AG09319 (cell line): ENCODE measurements around the gene STK17A.
"Not testable (repeated sequence)": the region's sequence is repeated elsewhere in the genome, so short reads cannot be mapped to it uniquely, and the experiment has no call there.

Source experiments
- DNase-seq: peaks from one replicate; pipeline ENCODE4 v3.0.0-alpha.2; 2010; ENCODE audit warnings: low read depth; ENCODE audit errors: extremely low read depth
- CTCF ChIP-seq: IDR thresholded peaks from 2 replicates; pipeline ENCODE4 v1.5.1; 2011; ENCODE audit warnings: low read depth, mild to moderate bottlenecking, inconsistent platforms, low read length, moderate library complexity

STK17A gene

DNA sequence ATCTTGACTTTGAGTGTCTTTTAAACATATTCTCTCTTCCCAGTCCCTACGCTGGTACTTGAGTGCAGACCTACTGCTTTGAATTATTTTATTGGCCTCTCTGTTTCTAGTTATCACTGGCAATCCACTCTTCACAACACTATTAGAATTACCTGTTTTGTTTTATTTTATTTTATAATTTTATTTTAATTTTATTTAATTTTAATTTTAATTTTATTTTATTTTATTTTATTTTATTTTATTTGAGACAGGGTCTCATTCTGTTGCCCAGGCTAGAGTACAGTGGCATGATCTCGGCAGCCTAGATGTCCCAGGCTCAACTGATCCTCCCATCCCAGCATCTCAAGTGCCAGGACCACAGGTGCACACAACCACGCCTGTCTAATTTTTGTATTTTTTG is 6.8 kb downstream of the STK17A start:
- DNase-seq: no peak
- TF ChIP-seq CTCF: no peak

DNA sequence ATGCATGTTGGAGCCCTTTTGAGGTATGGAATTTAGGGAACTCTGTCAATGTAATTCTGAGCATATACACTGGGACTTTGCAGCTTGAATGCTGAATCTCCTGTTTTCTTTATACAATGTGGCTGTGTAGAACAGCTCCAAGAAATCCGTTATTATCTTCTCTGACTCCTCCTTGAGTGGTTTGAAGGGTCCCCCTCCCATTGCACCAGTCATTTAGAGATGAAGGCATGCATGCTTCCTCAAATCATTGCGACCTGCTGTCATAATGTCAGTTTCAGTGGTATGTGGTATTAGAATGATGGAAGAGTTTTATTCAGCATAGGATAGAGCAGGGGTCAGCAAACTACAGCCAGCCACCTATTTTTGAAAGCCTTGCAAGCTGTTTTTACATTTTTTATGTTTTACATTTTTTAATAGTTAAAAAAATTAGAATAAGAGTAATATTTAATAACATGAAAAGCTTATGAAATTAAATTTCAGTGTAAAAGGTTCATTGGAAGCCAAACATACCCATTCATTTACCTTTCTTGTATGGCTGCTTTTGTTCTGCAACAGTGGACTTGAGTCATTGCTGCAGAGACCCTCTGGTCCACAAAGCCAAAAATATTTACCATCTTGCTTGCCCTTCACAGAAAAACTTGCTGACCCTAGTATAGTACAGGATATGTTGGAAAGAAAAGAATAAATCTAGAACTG is 8.1 kb downstream of the STK17A start:
- TF ChIP-seq CTCF: no peak
- DNase-seq: no peak

GRCh38 chr7:43591558-43592180 is 8.8 kb downstream of the STK17A start:
- TF ChIP-seq CTCF: no peak
- no peak for DNase-seq

DNA sequence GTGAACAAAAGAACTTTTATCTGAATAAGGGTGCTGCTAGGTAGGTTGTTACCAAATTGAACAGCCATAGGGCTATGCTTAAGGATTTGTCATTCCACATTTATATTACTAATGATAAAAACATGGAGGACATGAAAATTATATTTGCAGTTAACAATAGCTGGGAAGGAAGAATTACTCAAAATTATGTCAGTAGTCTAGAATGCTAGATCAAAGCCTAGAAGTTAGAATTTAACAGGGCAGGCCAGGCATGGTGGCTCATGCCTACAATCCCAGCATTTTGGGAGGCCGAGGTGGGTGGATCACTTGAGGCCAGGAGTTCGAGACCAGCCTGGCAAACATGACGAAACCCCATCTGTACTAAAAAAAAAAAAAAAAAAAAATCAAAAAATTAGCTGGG is 9.4 kb downstream of the STK17A start:
- no peak for DNase-seq

GRCh38 chr7:43593010-43593409 is 10.1 kb downstream of the STK17A start:
- TF ChIP-seq CTCF: no peak

More for the DNA sequence above, 9.4 kb downstream of the STK17A start:
- no peak for TF ChIP-seq CTCF

DNA sequence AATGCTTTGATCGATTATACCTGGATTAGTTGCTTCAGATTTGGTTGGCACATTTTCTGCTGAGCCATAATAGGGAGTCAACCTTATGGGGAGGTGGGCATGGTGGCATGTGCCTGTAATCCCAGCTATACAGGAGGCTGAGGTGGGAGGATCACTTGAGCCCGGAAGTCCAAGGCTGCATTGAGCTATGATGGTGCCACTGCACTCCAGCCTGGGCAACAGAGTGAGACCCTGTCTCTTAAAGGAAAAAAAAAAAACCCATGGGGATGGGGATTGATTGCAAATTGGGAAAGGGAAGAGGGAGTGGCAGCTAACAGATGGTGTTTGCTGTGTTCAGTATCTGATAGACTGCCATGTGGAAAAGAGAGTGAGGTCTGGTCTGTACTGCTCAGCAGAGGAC is 11.1 kb downstream of the STK17A start:
- no peak for DNase-seq

More at GRCh38 chr7:43593010-43593409, 10.1 kb downstream of the STK17A start:
- no peak for DNase-seq

DNA sequence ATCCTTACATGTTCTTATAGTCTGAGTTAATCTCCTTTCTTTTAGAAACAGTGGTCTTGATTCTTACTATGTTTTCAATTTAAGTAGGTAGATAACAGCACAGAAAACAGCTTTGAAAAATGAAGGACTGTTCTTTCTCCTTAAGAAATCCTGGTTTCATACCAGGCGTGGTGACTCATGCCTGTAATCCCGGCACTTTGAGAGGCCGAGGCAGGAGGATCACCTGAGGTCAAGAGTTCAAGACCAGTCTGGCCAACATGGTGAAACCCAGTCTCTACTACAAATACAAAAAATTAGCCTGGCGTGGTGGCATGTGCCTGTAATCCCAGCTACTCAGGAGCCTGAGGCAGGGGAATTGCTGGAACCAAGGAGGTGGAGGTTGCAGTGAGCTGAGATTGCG is 13.5 kb downstream of the STK17A start:
- DNase-seq: not testable (repeated sequence)

More for the DNA sequence above, 11.1 kb downstream of the STK17A start:
- no peak for TF ChIP-seq CTCF
